Measurements from ENCODE around the gene CX3CR1.

- TF ChIP-seq KLF9 (tag by site-specific recombination; IDR thresholded peaks at IDR 0.05; ENCODE audit: low read depth) (no peak), CTCF (tag by site-specific recombination; IDR thresholded peaks at IDR 0.05) (no peak), ATF2 (tag by site-specific recombination; IDR thresholded peaks at IDR 0.05; ENCODE audit: low read depth) (no peak), ZNF266 (tag by site-specific recombination; IDR thresholded peaks at IDR 0.05; ENCODE audit: low read depth) (no peak), ZNF449 (tag by site-specific recombination; IDR thresholded peaks at IDR 0.05) (no peak), ZNF292 (tag by site-specific recombination; IDR thresholded peaks at IDR 0.05; ENCODE audit: borderline replicate concordance, low read depth) (no peak), ZBTB49 (tag by site-specific recombination; IDR thresholded peaks at IDR 0.05; ENCODE audit: low read depth) (no peak), SCRT1 (tag by site-specific recombination; IDR thresholded peaks at IDR 0.05; ENCODE audit: borderline replicate concordance) (no peak)
These were observed 29.6 kb downstream of the CX3CR1 start for GRCh38 chr3:39250116-39250747.
